Nephron (organoid): Measurements from ENCODE around the gene KLHL26.

Source experiments
- H3K27ac Mint-ChIP-seq, 3 experiments: 2 replicates each; pipeline ENCODE4 v1.8.0; 2020; ENCODE audit warnings: mixed read lengths in 3 of 3, mild to moderate bottlenecking in 2 of 3, moderate library complexity in 1 of 3
- H3K27me3 Mint-ChIP-seq: 2 replicates; pipeline ENCODE4 v1.8.0; 2021; ENCODE audit warnings: low read depth, mild to moderate bottlenecking, moderate library complexity, mixed read lengths
- H3K36me3 Mint-ChIP-seq: 2 replicates; pipeline ENCODE4 v1.8.0; 2020; ENCODE audit warnings: low read depth, mixed read lengths
- H3K4me1 Mint-ChIP-seq: 2 replicates; pipeline ENCODE4 v1.8.0; 2020; ENCODE audit warnings: mixed read lengths
- H3K4me3 Mint-ChIP-seq, 3 experiments: 2 replicates each; pipeline ENCODE4 v1.8.0; 2020; ENCODE audit warnings: mild to moderate bottlenecking in 3 of 3, mixed read lengths in 3 of 3, moderate library complexity in 2 of 3
- H3K9me3 Mint-ChIP-seq: 2 replicates; pipeline ENCODE4 v1.8.0; 2020; ENCODE audit warnings: mixed read lengths
- CTCF ChIP-seq, 3 experiments: fragments of 200-600 bp; sonication (generic); IDR thresholded peaks; one replicate each; pipeline ENCODE4 v1.5.0; 2021; ENCODE audit warnings: antibody characterized with exemption in 3 of 3; ENCODE audit not compliant: unreplicated experiment in 3 of 3

Gene KLHL26

GRCh38 chr19:18683958-18684641 lies 47.3 kb downstream of the KLHL26 start:
- Mint-ChIP-seq H3K4me3 (peak overlapping the region; percentile 77 to 84 (median 82)), H3K4me1 (peaks cover 4% of the 10 kb centered on the region), H3K27me3 (no peaks in the 10 kb centered on the region), H3K27ac (no peak overlapping the region), H3K9me3 (no peaks in the 10 kb centered on the region), H3K36me3 (peaks cover 4% of the 10 kb centered on the region)
- TF ChIP-seq CTCF (IDR thresholded peaks at IDR 0.05; ENCODE audit: unreplicated experiment in 3 of 3), result no peak

- Mint-ChIP-seq H3K9me3 (no peaks in the 10 kb centered on the region), H3K27ac (peak overlapping the region in 2 of 3 experiments; percentile 38 to 43), H3K4me1 (peaks cover 4% of the 10 kb centered on the region), H3K36me3 (peaks cover 5% of the 10 kb centered on the region), H3K27me3 (no peaks in the 10 kb centered on the region), H3K4me3 (peak overlapping the region; percentile 77 to 84 (median 82))
- TF ChIP-seq CTCF (IDR thresholded peaks at IDR 0.05; ENCODE audit: unreplicated experiment in 3 of 3), result no peak
Observed at GRCh38 chr19:18684642-18684993, 47.8 kb downstream of the KLHL26 start.

GRCh38 chr19:18685597-18686190 lies 48.9 kb downstream of the KLHL26 start:
- Mint-ChIP-seq H3K9me3 (no peaks in the 10 kb centered on the region), H3K36me3 (peaks cover 7% of the 10 kb centered on the region), H3K4me3 (peak overlapping the region; percentile 75 to 82 (median 77))

GRCh38 chr19:18687740-18688465 lies 51.1 kb downstream of the KLHL26 start:
- Mint-ChIP-seq H3K27ac (no peak overlapping the region), H3K4me1 (peaks cover 3% of the 10 kb centered on the region), H3K4me3 (no peak overlapping the region), H3K9me3 (no peaks in the 10 kb centered on the region), H3K36me3 (peaks cover 7% of the 10 kb centered on the region), H3K27me3 (no peaks in the 10 kb centered on the region)
- no peak for TF ChIP-seq CTCF (IDR thresholded peaks at IDR 0.05; ENCODE audit: unreplicated experiment in 3 of 3)

More at GRCh38 chr19:18685597-18686190, 48.9 kb downstream of the KLHL26 start:
- no peak for TF ChIP-seq CTCF (IDR thresholded peaks at IDR 0.05; ENCODE audit: unreplicated experiment in 3 of 3)
- Mint-ChIP-seq H3K4me1 (peaks cover 4% of the 10 kb centered on the region), H3K27ac (no peak overlapping the region), H3K27me3 (no peaks in the 10 kb centered on the region)

- H3K36me3 Mint-ChIP-seq, result no peaks in the 10 kb centered on the region
- no peak overlapping the region for H3K27ac Mint-ChIP-seq
- TF ChIP-seq CTCF (IDR thresholded peaks at IDR 0.05; ENCODE audit: unreplicated experiment in 3 of 3), result no peak
- H3K4me3 Mint-ChIP-seq, result no peak overlapping the region
- H3K9me3 Mint-ChIP-seq, result no peaks in the 10 kb centered on the region
- H3K27me3 Mint-ChIP-seq, result no peaks in the 10 kb centered on the region
- peaks cover 9% of the 10 kb centered on the region for H3K4me1 Mint-ChIP-seq
Observed at GRCh38 chr19:18696023-18696422, 59.2 kb downstream of the KLHL26 start.
